Breast epithelium (tissue), 4 donors: Measurements from ENCODE around the gene NAPG. TPM values are rescaled to one million over a fixed set of nuclear protein-coding genes. Genes with fewer than 3 reads are reported as not detected.

Experiments used
- DNase-seq, 2 donors: peaks; one replicate each; pipeline ENCODE4 v3.0.0-alpha.2; 2019; ENCODE audit warnings: low spot score in 2 of 2
- H3K27ac ChIP-seq, 2 donors: fragments of 200-600 bp; sonication (generic) in 1 of 2; one replicate each; pipeline ENCODE4 v1.5.1; 2016 to 2019; ENCODE audit warnings: mild to moderate bottlenecking in 1 of 2
- H3K27me3 ChIP-seq, 2 donors: fragments of 200-600 bp; sonication (generic) in 1 of 2; one replicate each; pipeline versions ENCODE4 v1.5.1 to v1.6.0; 2017 to 2019; ENCODE audit warnings: control low read depth in 1 of 2, mild to moderate bottlenecking in 1 of 2
- H3K36me3 ChIP-seq: fragments of 200-600 bp; one replicate; pipeline ENCODE4 v1.5.1; 2019
- H3K4me1 ChIP-seq, 2 donors: fragments of 200-600 bp; sonication (generic); one replicate each; pipeline ENCODE4 v1.5.1; 2016 to 2019; ENCODE audit warnings: control low read depth in 1 of 2
- H3K4me3 ChIP-seq, 3 donors: fragments of 200-600 bp; sonication (generic); 1 replicate in 2 of 3; 2 replicates in 1 of 3; pipeline ENCODE4 v1.5.1; 2016 to 2019; ENCODE audit warnings: mild to moderate bottlenecking in 3 of 3, moderate library complexity in 2 of 3
- H3K9me3 ChIP-seq, 2 donors: fragments of 200-600 bp; sonication (generic) in 1 of 2; one replicate each; pipeline ENCODE4 v1.5.1; 2016 to 2019; ENCODE audit warnings: control low read depth in 1 of 2
- CTCF ChIP-seq, 3 donors: fragments of 450-650 bp; IDR thresholded peaks; one replicate each; pipeline ENCODE4 v1.5.1; 2016 to 2017; ENCODE audit warnings: antibody characterized with exemption in 3 of 3, mild to moderate bottlenecking in 3 of 3, moderate library complexity in 3 of 3
- POLR2A ChIP-seq: fragments of 450-650 bp; IDR thresholded peaks from one replicate; pipeline ENCODE4 v1.6.1; 2016; ENCODE audit warnings: antibody characterized with exemption, mild to moderate bottlenecking, moderate library complexity
- POLR2AphosphoS5 ChIP-seq, 3 donors: sonication (generic); formaldehyde crosslinking; IDR thresholded peaks; one replicate each; pipeline ENCODE4 v1.6.1; 2017; ENCODE audit warnings: antibody characterized with exemption in 3 of 3
- intact Hi-C: fragments of 100-400 bp; cut with DNase I; formaldehyde crosslinking; loops from one replicate; pipeline ENCODE4 v1.15.1; 2023; ENCODE audit warnings: low total_unique reads
- total RNA-seq, 3 donors: library from RNA; depleted of rRNA; stranded (reverse); fragments of >200 nt; gene quantifications; one replicate each; pipeline ENCODE4 v1.1.0, GENCODE V29; 2016

NAPG gene
- total RNA-seq, 3 donors from 2014 or later: 23.2 to 46.7 (median 24.6) TPM

DNA sequence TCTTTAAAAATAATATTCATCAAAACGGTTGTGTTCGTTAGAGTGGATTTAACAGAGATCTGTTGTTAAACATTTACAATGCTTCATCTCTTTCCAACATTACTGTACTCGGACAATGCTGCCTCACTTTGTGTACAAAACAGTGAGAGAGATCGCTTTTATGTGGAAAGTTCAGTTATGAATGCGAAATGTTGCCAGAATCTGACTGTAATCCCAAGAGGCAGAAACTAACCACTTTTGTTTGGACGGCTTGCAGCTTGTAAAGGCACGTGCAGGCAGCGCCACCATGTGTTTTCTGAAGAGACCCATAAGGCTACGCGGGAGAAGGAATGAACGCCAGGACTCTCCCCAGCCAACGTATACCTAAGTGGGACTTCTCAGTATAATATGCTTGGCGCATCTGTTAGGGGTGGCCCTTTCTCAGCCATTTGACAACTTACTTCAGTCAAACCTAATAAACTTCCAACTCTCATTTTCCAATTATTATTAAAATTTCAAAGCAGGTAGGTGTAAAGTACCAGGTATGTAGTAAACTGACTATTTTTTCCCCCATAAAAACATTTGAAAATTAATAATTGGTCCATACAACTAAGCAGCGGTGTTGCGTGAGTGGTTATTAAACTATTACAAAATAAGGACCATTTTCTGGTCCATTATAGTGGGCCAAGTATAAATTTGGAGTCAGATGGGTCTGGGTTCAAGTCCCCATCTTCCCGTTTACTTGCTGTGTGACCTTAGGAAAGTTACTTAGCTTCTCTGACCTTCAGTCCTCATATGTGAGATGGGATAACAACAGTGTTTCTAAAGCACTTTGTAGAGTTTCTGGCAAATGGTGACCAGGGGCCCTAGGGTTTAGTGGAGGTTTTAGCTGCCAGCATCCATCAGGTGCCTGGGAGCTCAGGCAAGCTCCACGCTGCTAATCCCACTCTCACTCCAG, 5.6 kb upstream of the NAPG start:
- peaks cover 0 to 2% of the 10 kb centered on the region in 2 donors for H3K4me1 ChIP-seq
- no peak overlapping the region for H3K27ac ChIP-seq
- no peaks in the 10 kb centered on the region for H3K27me3 ChIP-seq
- intact Hi-C loops: loop anchor here (2.0 kb wide), 1 partner anchor 547 kb away; no protein-coding TSS in a partner anchor
- peak; percentile 79 for DNase-seq
- TF ChIP-seq POLR2AphosphoS5 (IDR thresholded peaks at IDR 0.05) (peak; percentile 23 to 88 (median 75)), POLR2A (no peak), CTCF (IDR thresholded peaks at IDR 0.05) (peak; percentile 29 to 84 (median 77))
- no peaks in the 10 kb centered on the region for H3K9me3 ChIP-seq
- no peaks in the 10 kb centered on the region for H3K36me3 ChIP-seq
- H3K4me3 ChIP-seq: peak overlapping the region in 1 of 3 donors; percentile 6

- TF ChIP-seq POLR2A: no peak
- no peak for TF ChIP-seq POLR2AphosphoS5 (IDR thresholded peaks at IDR 0.05)
- TF ChIP-seq CTCF (IDR thresholded peaks at IDR 0.05): no peak
- intact Hi-C loops: no loop called here
- no peak for DNase-seq
- H3K36me3 ChIP-seq: no peaks in the 10 kb centered on the region
- peaks cover 0 to 2% of the 10 kb centered on the region in 2 donors for H3K4me1 ChIP-seq
- H3K9me3 ChIP-seq: no peaks in the 10 kb centered on the region
- H3K4me3 ChIP-seq: no peak overlapping the region
- H3K27me3 ChIP-seq: no peaks in the 10 kb centered on the region
- no peak overlapping the region for H3K27ac ChIP-seq
These were observed 4.3 kb upstream of the NAPG start for GRCh38 chr18:10521566-10521965.

- no peaks in the 10 kb centered on the region for H3K27me3 ChIP-seq
- intact Hi-C loops: no loop called here
- no peaks in the 10 kb centered on the region for H3K9me3 ChIP-seq
- peaks cover 0 to 2% of the 10 kb centered on the region in 2 donors for H3K4me1 ChIP-seq
- H3K27ac ChIP-seq: no peak overlapping the region
- no peak overlapping the region for H3K4me3 ChIP-seq
- DNase-seq: no peak
- no peaks in the 10 kb centered on the region for H3K36me3 ChIP-seq
- TF ChIP-seq CTCF (IDR thresholded peaks at IDR 0.05) (no peak), POLR2A (no peak), POLR2AphosphoS5 (IDR thresholded peaks at IDR 0.05) (no peak)
These were observed 3.3 kb upstream of the NAPG start for GRCh38 chr18:10522574-10522973.

DNA sequence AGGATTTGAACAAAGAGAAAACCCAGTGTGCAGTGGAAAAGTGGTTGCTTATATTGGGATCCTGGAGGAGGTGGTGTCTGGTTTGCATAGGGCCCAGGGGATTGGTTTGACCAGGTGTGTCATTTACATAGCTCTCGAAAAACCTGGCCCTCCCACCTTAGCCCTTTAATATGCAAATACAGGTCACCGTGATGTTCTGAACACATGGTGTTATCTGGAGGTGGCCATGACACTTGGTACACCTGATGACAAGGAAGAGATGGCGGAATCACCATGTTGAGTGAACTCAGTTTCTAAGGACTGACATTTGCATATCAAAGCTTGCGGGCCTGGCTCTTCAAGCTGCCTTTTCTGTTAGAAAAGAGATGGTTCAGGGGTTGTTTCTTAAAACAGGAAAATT, 2.3 kb upstream of the NAPG start:
- H3K4me3 ChIP-seq: no peak overlapping the region
- H3K9me3 ChIP-seq: no peaks in the 10 kb centered on the region
- no peak for DNase-seq
- H3K36me3 ChIP-seq: no peaks in the 10 kb centered on the region
- H3K27ac ChIP-seq: no peak overlapping the region
- intact Hi-C loops: no loop called here
- no peak for TF ChIP-seq POLR2A
- no peak for TF ChIP-seq CTCF (IDR thresholded peaks at IDR 0.05)
- TF ChIP-seq POLR2AphosphoS5 (IDR thresholded peaks at IDR 0.05): no peak
- H3K4me1 ChIP-seq: no peaks in the 10 kb centered on the region
- no peaks in the 10 kb centered on the region for H3K27me3 ChIP-seq
